SK-N-MC (cell line): Measurements from ENCODE around the gene CABP2.

Experiments used
- EZH2 ChIP-seq: fragments of 200-600 bp; sonication (generic); IDR thresholded peaks from one replicate; pipeline ENCODE4 v1.6.1; 2017; ENCODE audit warnings: antibody characterized with exemption
- POLR2AphosphoS5 ChIP-seq: IDR thresholded peaks from 2 replicates; pipeline ENCODE4 v1.6.1; 2012; ENCODE audit warnings: mild to moderate bottlenecking, low read depth, low read length, borderline replicate concordance

GRCh38 chr11:67544616-67545242 is 21.5 kb upstream of the CABP2 start:
- TF ChIP-seq POLR2AphosphoS5 (no peak), EZH2 (no peak)
